ENCODE results near the gene SIRT5. TPM values are rescaled to one million over a fixed set of nuclear protein-coding genes. Genes with fewer than 3 reads are reported as not detected.

SIRT5 gene
- total RNA-seq, 1 donor from 2014 or later, result 8.9 TPM

DNA sequence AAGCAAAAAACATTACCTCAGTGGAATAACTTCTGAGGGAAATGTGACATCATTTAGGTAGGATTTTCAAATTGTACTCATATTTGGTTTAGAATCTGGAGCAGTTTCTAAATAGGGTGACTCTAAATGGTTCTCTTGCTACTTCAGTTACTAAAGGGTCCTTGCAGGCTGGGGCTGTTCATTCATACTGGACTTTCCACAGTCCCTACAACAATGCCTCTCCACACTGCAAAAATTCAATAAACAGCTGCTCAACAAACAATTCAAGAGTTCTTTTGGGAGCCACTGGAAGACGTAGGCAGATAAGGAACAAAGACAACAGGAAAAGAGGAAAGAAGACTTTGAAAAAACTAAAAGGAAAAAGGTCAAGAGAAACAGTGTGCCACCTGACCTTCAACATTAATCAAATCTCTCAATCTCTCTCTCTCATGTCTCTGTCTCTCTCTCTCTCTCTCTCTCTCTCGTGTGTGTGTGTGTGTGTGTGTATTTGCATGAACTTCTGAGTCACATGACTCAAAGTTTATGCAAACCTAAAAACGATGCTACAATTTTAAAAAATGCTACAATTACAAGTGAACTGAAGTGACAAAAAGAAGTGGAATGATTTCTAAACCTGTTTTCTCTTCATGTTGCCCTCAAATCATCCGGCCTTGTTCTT lies 55.2 kb downstream of the SIRT5 start:
- no peak for DNase-seq (ENCODE audit: extremely low read depth, low read depth, low spot score)

GRCh38 chr6:13630499-13630898 lies 56.1 kb downstream of the SIRT5 start:
- no peak for DNase-seq (ENCODE audit: extremely low read depth, low read depth, low spot score)

DNA sequence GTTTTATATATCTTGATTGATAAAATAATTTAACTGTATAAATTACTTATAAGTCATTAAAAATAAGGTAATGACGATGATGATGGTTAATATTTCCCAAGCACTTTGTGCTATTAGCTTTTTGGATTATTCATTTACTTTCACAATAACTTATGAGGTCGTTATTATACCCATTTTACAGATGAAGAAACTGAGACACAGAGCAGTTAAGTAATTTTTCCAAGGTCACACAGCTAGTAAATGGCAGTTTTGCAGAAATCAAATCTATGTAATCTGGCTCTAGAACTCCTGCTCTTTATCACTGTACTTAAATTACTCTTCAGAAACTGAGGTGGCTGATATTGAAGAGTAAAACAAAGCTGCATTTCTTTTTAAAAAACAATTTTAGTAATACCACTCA lies 58.9 kb downstream of the SIRT5 start:
- no peak for DNase-seq (ENCODE audit: extremely low read depth, low read depth, low spot score)

- DNase-seq (ENCODE audit: extremely low read depth, low read depth, low spot score), result no peak
Measured at GRCh38 chr6:13635948-13636658, 61.7 kb downstream of the SIRT5 start.

GRCh38 chr6:13638014-13638413 lies 63.6 kb downstream of the SIRT5 start:
- no peak for DNase-seq (ENCODE audit: extremely low read depth, low read depth, low spot score)

- no peak for DNase-seq (ENCODE audit: extremely low read depth, low read depth, low spot score)
Measured at GRCh38 chr6:13638626-13639025, 64.2 kb downstream of the SIRT5 start.

DNA sequence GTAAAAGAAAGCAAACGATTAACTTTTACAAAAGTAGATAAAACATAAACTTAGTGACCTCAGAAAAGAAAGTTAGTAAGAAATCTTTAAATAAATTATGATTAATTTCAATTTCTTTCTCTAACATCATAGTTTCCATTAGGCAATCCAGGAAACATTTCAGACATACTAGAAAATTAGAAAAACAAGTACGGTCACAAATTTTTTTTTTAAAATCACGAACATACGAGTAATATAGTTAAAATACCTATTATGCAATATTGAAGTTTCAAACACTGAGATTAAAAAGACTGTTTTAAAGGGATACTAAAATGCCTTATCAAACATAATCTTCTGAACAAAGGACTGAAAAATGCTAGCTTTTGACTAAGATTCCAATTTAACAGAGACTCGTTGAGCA lies 66.9 kb downstream of the SIRT5 start:
- DNase-seq (ENCODE audit: extremely low read depth, low read depth, low spot score), result no peak

- no peak for DNase-seq (ENCODE audit: extremely low read depth, low read depth, low spot score)
Measured at GRCh38 chr6:13643125-13643524, 68.7 kb downstream of the SIRT5 start.

DNA sequence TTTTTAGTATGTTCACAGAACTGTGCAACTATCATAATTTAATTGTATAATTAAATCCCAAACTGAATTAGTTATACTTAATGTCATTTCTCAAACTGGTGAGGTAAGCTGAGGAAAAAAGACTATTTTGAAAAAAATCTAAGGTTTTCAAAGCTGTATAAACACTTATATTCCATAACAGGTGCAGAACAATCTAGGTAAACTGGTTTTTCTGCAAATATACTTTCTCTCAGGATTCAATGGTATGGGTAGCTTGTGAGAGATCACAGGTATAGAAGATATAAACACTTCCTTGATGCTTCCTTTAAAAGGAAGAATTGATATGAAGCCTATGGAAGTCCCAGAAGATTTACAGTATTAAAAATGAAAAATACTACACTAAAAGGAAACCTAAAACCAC lies 74.4 kb downstream of the SIRT5 start:
- no peak for DNase-seq (ENCODE audit: extremely low read depth, low read depth, low spot score)

DNA sequence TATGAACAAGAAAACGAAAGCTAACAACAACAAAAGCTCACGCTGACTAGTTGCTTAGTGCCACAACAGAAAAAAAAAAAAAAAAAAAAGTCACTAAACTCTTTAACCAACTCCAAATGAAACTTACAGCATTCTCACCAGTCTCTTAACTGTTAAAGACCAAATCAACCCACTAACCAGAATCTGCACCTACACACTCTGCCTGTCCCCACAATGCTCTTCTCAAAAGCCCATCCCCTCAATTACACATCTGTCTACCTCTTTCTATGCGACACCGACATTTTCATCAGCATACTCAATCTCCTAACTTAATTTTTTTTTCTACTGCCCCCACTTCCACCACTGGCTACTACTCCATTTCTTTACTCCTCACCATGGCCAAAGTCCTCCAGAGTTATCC lies 75.0 kb downstream of the SIRT5 start:
- DNase-seq (ENCODE audit: extremely low read depth, low read depth, low spot score), result no peak

- no peak for DNase-seq (ENCODE audit: extremely low read depth, low read depth, low spot score)
Measured at GRCh38 chr6:13653296-13653695, 78.9 kb downstream of the SIRT5 start.

GRCh38 chr6:13654496-13654895 lies 80.1 kb downstream of the SIRT5 start:
- no peak for DNase-seq (ENCODE audit: extremely low read depth, low read depth, low spot score)

- no peak for DNase-seq (ENCODE audit: extremely low read depth, low read depth, low spot score)
Measured at GRCh38 chr6:13655700-13656099, 81.3 kb downstream of the SIRT5 start.

DNA sequence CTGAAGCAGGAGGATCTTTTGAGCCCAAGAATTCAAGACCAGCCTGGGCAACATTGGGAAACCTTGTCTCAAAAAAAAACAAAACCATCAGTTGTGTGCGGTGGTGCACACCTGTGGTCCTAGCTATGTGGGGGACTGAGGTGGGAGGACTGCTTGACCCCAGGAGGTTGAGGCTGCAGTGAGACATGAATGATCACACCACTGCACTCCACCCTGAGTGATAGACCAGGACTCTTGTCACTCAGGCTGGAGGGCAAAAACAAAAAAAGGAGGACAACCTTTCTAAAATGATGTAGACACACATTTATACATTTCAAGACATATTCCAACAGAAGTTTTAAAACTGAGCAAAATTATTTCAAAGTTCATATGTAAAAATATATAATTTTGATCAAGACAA lies 85.9 kb downstream of the SIRT5 start:
- no peak for DNase-seq (ENCODE audit: extremely low read depth, low read depth, low spot score)

DNA sequence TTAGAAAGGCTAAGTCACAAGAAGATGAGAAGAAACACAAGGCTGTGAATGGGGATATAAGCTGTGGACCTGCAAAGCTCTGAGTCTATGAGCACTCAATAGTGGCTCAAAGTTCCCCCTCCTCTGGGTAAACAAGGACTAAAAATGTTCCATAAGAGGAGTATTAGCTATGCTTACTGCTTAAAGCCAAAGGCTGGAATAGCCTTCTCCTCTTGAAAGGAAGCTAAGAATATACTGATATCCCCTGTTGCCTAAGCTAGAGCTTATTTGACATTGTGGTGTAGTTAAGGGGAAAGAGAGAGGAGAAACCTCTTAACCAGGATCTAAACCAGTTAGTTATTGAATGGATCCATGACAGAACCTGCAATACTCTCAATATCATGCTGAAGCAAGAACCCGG lies 86.5 kb downstream of the SIRT5 start:
- no peak for DNase-seq (ENCODE audit: extremely low read depth, low read depth, low spot score)

DNA sequence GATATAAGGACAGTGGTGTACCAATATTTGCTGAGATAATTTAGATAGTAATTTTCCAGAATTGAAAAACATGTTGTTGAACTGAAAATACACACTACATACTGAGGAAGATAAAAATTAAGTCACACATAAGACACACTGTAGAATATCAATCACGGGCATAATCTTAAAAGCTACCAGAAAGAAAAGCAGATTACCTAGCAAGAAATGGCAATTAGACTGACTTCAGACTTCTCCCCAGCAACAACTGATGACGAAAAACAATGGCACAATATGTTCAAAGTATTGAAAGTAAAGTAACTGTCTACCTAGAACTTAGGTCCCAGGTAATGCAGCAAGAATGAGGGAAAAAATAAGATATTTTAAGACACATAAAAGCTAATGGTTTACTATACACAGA lies 87.2 kb downstream of the SIRT5 start:
- no peak for DNase-seq (ENCODE audit: extremely low read depth, low read depth, low spot score)

- DNase-seq (ENCODE audit: extremely low read depth, low read depth, low spot score), result no peak
Measured at GRCh38 chr6:13662651-13663334, 88.4 kb downstream of the SIRT5 start.

DNA sequence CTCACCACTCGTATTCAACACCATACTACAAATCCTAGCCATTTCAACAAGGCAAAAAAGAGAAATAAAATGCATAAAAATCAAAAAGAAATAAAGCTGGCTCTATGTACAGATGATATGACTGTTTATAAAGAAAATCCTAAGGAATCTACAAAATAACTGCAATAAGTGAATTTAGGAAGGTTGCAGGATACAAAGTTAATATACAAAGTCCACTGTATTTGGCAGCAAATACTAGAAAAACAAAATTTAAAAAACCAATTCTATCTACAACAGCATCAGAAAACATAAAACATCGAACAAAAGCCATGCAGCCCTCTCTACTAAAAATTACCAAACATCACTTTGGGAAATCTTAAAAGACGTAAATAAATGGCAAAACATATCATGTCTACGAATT lies 89.6 kb downstream of the SIRT5 start:
- no peak for DNase-seq (ENCODE audit: extremely low read depth, low read depth, low spot score)
